H9 (cell line): Measurements from ENCODE around the gene RBM8A. TPM values are rescaled to one million over a fixed set of nuclear protein-coding genes. Genes with fewer than 3 reads are reported as not detected.
A peak's percentile ranks its signal among the peaks of the same experiment; 100 is the strongest.

Source experiments
- DNase-seq: peaks from one replicate; pipeline ENCODE4 v3.0.0-alpha.2; 2017
- H2AFZ ChIP-seq: one replicate; pipeline ENCODE4 v1.6.1; 2013; ENCODE audit warnings: mild to moderate bottlenecking, low read length, control low read depth, moderate library complexity
- H2AK5ac ChIP-seq: 2 replicates; pipeline ENCODE4 v1.6.1; 2013; ENCODE audit warnings: low read length, control low read depth, mixed read lengths; ENCODE audit not compliant: insufficient read length
- H2BK120ac ChIP-seq: one replicate; pipeline ENCODE4 v1.6.1; 2013; ENCODE audit warnings: low read depth, mild to moderate bottlenecking, low read length, control low read depth, inconsistent platforms; ENCODE audit not compliant: poor library complexity, severe bottlenecking
- H2BK12ac ChIP-seq: 2 replicates; pipeline ENCODE4 v1.6.1; 2013; ENCODE audit warnings: low read length, control low read depth, mixed read lengths, low read depth; ENCODE audit not compliant: insufficient read length
- H2BK15ac ChIP-seq: 2 replicates; pipeline ENCODE4 v1.6.1; 2013; ENCODE audit warnings: low read depth, low read length, control low read depth
- H2BK20ac ChIP-seq: one replicate; pipeline ENCODE4 v1.6.1; 2013; ENCODE audit warnings: low read depth, mild to moderate bottlenecking, low read length, control low read depth, inconsistent platforms; ENCODE audit not compliant: poor library complexity, severe bottlenecking
- H2BK5ac ChIP-seq: 2 replicates; pipeline ENCODE4 v1.6.1; 2013; ENCODE audit warnings: low read length, control low read depth, mixed read lengths; ENCODE audit not compliant: insufficient read length
- H3K14ac ChIP-seq: 2 replicates; pipeline ENCODE4 v1.6.1; 2013; ENCODE audit warnings: low read length, control low read depth; ENCODE audit not compliant: insufficient read depth
- H3K18ac ChIP-seq: 2 replicates; pipeline ENCODE4 v1.6.1; 2013; ENCODE audit warnings: low read depth, mild to moderate bottlenecking, mixed read lengths, low read length, control low read depth; ENCODE audit not compliant: insufficient read length
- H3K23ac ChIP-seq: 2 replicates; pipeline ENCODE4 v1.6.1; 2013; ENCODE audit warnings: low read length, control low read depth, mixed read lengths, low read depth; ENCODE audit not compliant: insufficient read length
- H3K23me2 ChIP-seq: 2 replicates; pipeline ENCODE4 v1.6.1; 2013; ENCODE audit warnings: low read depth, mild to moderate bottlenecking, mixed read lengths, low read length, control low read depth; ENCODE audit not compliant: insufficient read length, poor library complexity, severe bottlenecking
- H3K27ac ChIP-seq: 2 replicates; pipeline ENCODE4 v1.5.1; 2013; ENCODE audit warnings: low read length, control low read depth, mixed read lengths, low read depth; ENCODE audit not compliant: insufficient read length
- H3K27me3 ChIP-seq: 2 replicates; pipeline ENCODE4 v1.6.1; 2013; ENCODE audit warnings: low read length, control low read depth, inconsistent platforms; ENCODE audit not compliant: insufficient read depth
- H3K4ac ChIP-seq: 2 replicates; pipeline ENCODE4 v1.6.1; 2013; ENCODE audit warnings: low read depth, mild to moderate bottlenecking, control low read depth, inconsistent platforms, low read length, moderate library complexity
- H3K4me1 ChIP-seq: 2 replicates; pipeline ENCODE4 v1.6.1; 2013; ENCODE audit warnings: low read length, control low read depth, inconsistent platforms; ENCODE audit not compliant: insufficient read depth
- H3K4me2 ChIP-seq: 2 replicates; pipeline ENCODE4 v1.6.1; 2013; ENCODE audit warnings: low read length, control low read depth, mixed read lengths; ENCODE audit not compliant: insufficient read length, insufficient read depth
- H3K56ac ChIP-seq: 2 replicates; pipeline ENCODE4 v1.6.1; 2013; ENCODE audit warnings: low read depth, mild to moderate bottlenecking, mixed read lengths, low read length, control low read depth; ENCODE audit not compliant: insufficient read length
- H3K79me1 ChIP-seq: 2 replicates; pipeline ENCODE4 v1.6.1; 2013; ENCODE audit warnings: low read depth, mild to moderate bottlenecking, moderate library complexity, low read length, control low read depth, inconsistent platforms; ENCODE audit not compliant: insufficient read depth, poor library complexity, severe bottlenecking
- H3K79me2 ChIP-seq: 2 replicates; pipeline ENCODE4 v1.6.1; 2013; ENCODE audit warnings: low read length, control low read depth, inconsistent platforms; ENCODE audit not compliant: insufficient read depth
- H3K9ac ChIP-seq: 2 replicates; pipeline ENCODE4 v1.6.1; 2013; ENCODE audit warnings: low read length, control low read depth, mixed read lengths; ENCODE audit not compliant: insufficient read length; ENCODE audit errors: extremely low read depth
- H3K9me3 ChIP-seq: one replicate; pipeline ENCODE4 v1.6.1; 2013; ENCODE audit warnings: low read depth, low read length, inconsistent platforms; ENCODE audit not compliant: control insufficient read depth
- H3T11ph ChIP-seq: one replicate; pipeline ENCODE4 v1.6.1; 2013; ENCODE audit warnings: mild to moderate bottlenecking, low read length, control low read depth, inconsistent platforms
- H4K20me1 ChIP-seq: one replicate; pipeline ENCODE4 v1.6.1; 2013; ENCODE audit not compliant: control insufficient read depth, insufficient read length, insufficient read depth
- H4K5ac ChIP-seq: 2 replicates; pipeline ENCODE4 v1.6.1; 2013; ENCODE audit warnings: low read depth, mild to moderate bottlenecking, mixed read lengths, low read length, control low read depth; ENCODE audit not compliant: insufficient read length
- H4K8ac ChIP-seq: replicated peaks from 2 replicates; pipeline ENCODE4 v1.6.1; 2013; ENCODE audit warnings: low read length, control low read depth, mixed read lengths, low read depth; ENCODE audit not compliant: insufficient read length
- H4K91ac ChIP-seq: 2 replicates; pipeline ENCODE4 v1.6.1; 2013; ENCODE audit warnings: low read depth, mild to moderate bottlenecking, moderate library complexity, mixed read lengths, low read length, control low read depth; ENCODE audit not compliant: insufficient read length
- H3K27ac Mint-ChIP-seq, 3 experiments: 2 replicates in 2 of 3; 3 replicates in 1 of 3; pipeline ENCODE4 v1.8.0; 2020 to 2021; ENCODE audit warnings: mixed read lengths in 3 of 3, mild to moderate bottlenecking in 1 of 3, moderate library complexity in 1 of 3
- H3K27me3 Mint-ChIP-seq: 2 replicates; pipeline ENCODE4 v1.8.0; 2021; ENCODE audit warnings: low read depth, mild to moderate bottlenecking, moderate library complexity, mixed read lengths
- H3K36me3 Mint-ChIP-seq, 3 experiments: 2 replicates in 2 of 3; 3 replicates in 1 of 3; pipeline ENCODE4 v1.8.0; 2020 to 2021; ENCODE audit warnings: low read depth in 3 of 3, mixed read lengths in 3 of 3; ENCODE audit not compliant: insufficient read depth in 1 of 3
- H3K4me1 Mint-ChIP-seq, 2 experiments: 2 replicates each; pipeline ENCODE4 v1.8.0; 2020; ENCODE audit warnings: mixed read lengths in 2 of 2
- H3K4me3 Mint-ChIP-seq, 2 experiments: 2 replicates in 1 of 2; 3 replicates in 1 of 2; pipeline ENCODE4 v1.8.0; 2020 to 2021; ENCODE audit warnings: mild to moderate bottlenecking in 2 of 2, mixed read lengths in 2 of 2, moderate library complexity in 1 of 2
- H3K9me3 Mint-ChIP-seq, 2 experiments: 2 replicates in 1 of 2; 3 replicates in 1 of 2; pipeline ENCODE4 v1.8.0; 2020; ENCODE audit warnings: mild to moderate bottlenecking in 2 of 2, mixed read lengths in 2 of 2, moderate library complexity in 1 of 2
- WGBS: extraction: QIAGEN DNeasy Blood & Tissue Kit; methylation state at CpG from one replicate; pipeline ENCODE4 v1.1.7; 2013; ENCODE audit warnings: missing lambda C conversion rate, low lambda C conversion rate, mixed read lengths; ENCODE audit not compliant: insufficient read length; ENCODE audit errors: extremely low coverage; 5-methylcytosine and 5-hydroxymethylcytosine counted together
- total RNA-seq: library from RNA; stranded (reverse); gene quantifications from 2 replicates; pipeline ENCODE4 v1.2.1, GENCODE V29; 2021
- TF ChIP-seq, protein P1 (sequence below): fragments of 200-600 bp; sonication (generic); conservative IDR thresholded peaks from 3 replicates; pipeline ENCODE4 v1.8.0; 2021; ENCODE audit warnings: antibody characterized with exemption, mild to moderate bottlenecking

The RBM8A gene
- total RNA-seq, 1 experiment from 2014 or later = 298 TPM

DNA sequence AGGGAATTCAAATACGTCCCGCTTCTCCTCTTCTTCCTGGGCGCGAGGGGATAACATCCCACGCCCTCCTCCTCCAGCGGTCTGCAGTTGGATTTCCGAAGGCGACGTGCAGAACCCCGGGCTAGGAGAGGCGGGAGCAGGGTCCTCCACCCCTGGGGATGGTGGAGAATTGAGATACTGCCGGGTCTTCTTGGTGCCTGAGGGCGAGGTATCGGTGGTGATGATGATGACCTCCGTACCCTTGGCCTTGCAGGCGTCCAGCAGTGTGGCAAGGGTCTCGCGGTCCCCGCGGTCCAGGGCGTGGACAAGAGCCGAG, 33.8 kb upstream of the RBM8A start:
- no peak overlapping the region for H3T11ph ChIP-seq
- Mint-ChIP-seq H3K27ac (peak overlapping the region in 1 of 3 experiments; percentile 94; a peak in 2 of 7 replicates), H3K4me3 (peak overlapping the region; percentile 87 to 95), H3K36me3 (no peaks in the 10 kb centered on the region; a peak in 1 of 7 replicates), H3K27me3 (peaks cover 74% of the 10 kb centered on the region), H3K4me1 (peaks cover 42 to 50% of the 10 kb centered on the region in 2 experiments), H3K9me3 (no peaks in the 10 kb centered on the region)
- H3K79me2 ChIP-seq = no peaks in the 10 kb centered on the region
- H2BK5ac ChIP-seq = no peak overlapping the region
- no peak overlapping the region for H3K14ac ChIP-seq
- H4K5ac ChIP-seq = no peak overlapping the region
- no peak overlapping the region for H2AK5ac ChIP-seq
- WGBS = no CpG with 5 or more reads among the region's 22 CpGs
- no peak overlapping the region for H3K9ac ChIP-seq
- no peak overlapping the region for H3K18ac ChIP-seq
- no peak overlapping the region for H2BK12ac ChIP-seq
- H3K56ac ChIP-seq = no peak overlapping the region
- H3K79me1 ChIP-seq = no peaks in the 10 kb centered on the region
- no peaks in the 10 kb centered on the region for H3K9me3 ChIP-seq
- peaks cover 42% of the 10 kb centered on the region for H3K27me3 ChIP-seq
- H2AFZ ChIP-seq = no peak overlapping the region
- H2BK20ac ChIP-seq = no peak overlapping the region
- TF ChIP-seq, protein P1, sequence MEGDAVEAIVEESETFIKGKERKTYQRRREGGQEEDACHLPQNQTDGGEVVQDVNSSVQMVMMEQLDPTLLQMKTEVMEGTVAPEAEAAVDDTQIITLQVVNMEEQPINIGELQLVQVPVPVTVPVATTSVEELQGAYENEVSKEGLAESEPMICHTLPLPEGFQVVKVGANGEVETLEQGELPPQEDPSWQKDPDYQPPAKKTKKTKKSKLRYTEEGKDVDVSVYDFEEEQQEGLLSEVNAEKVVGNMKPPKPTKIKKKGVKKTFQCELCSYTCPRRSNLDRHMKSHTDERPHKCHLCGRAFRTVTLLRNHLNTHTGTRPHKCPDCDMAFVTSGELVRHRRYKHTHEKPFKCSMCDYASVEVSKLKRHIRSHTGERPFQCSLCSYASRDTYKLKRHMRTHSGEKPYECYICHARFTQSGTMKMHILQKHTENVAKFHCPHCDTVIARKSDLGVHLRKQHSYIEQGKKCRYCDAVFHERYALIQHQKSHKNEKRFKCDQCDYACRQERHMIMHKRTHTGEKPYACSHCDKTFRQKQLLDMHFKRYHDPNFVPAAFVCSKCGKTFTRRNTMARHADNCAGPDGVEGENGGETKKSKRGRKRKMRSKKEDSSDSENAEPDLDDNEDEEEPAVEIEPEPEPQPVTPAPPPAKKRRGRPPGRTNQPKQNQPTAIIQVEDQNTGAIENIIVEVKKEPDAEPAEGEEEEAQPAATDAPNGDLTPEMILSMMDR = no peak
- H3K23me2 ChIP-seq = peaks cover 31% of the 10 kb centered on the region
- peaks cover 2% of the 10 kb centered on the region; the same call in 1 of the 2 replicates for H3K4me1 ChIP-seq
- no peak overlapping the region for H4K8ac ChIP-seq
- no peak overlapping the region for H3K4ac ChIP-seq
- H4K91ac ChIP-seq = no peak overlapping the region
- H2BK15ac ChIP-seq = no peak overlapping the region
- H2BK120ac ChIP-seq = no peak overlapping the region
- no peak for DNase-seq
- no peak overlapping the region for H3K27ac ChIP-seq
- no peak overlapping the region for H3K23ac ChIP-seq
- peak overlapping the region; percentile 75 for H3K4me2 ChIP-seq
- H4K20me1 ChIP-seq = no peaks in the 10 kb centered on the region
